Mesenchymal stem cell (in vitro differentiated cells and primary cell): ENCODE data around the gene OPRL1.

ENCODE experiments used
- DNase-seq: peaks from one replicate; pipeline ENCODE4 v3.0.0-alpha.2; 2013
- H2AFZ ChIP-seq: one replicate; pipeline ENCODE4 v1.6.1; 2013; ENCODE audit warnings: low read depth, mild to moderate bottlenecking, control low read depth, inconsistent platforms, low read length, moderate library complexity
- H2AK5ac ChIP-seq: 2 replicates; pipeline ENCODE4 v1.6.1; 2013; ENCODE audit warnings: low read length, moderate library complexity, mild to moderate bottlenecking, inconsistent platforms; ENCODE audit not compliant: severe bottlenecking
- H2BK120ac ChIP-seq: one replicate; pipeline ENCODE4 v1.6.1; 2013; ENCODE audit warnings: low read depth, mild to moderate bottlenecking, inconsistent platforms, low read length, moderate library complexity
- H2BK12ac ChIP-seq, 2 experiments: one replicate each; pipeline ENCODE4 v1.6.1; 2013; ENCODE audit warnings: inconsistent platforms in 2 of 2, low read length in 2 of 2, mild to moderate bottlenecking in 2 of 2, moderate library complexity in 2 of 2, control low read depth in 1 of 2
- H2BK15ac ChIP-seq: one replicate; pipeline ENCODE4 v1.6.1; 2013; ENCODE audit warnings: mild to moderate bottlenecking, low read depth, inconsistent platforms; ENCODE audit not compliant: poor library complexity, severe bottlenecking
- H2BK5ac ChIP-seq: 2 replicates; pipeline ENCODE4 v1.6.1; 2013; ENCODE audit warnings: low read depth, mild to moderate bottlenecking, low read length, control low read depth, inconsistent platforms; ENCODE audit not compliant: poor library complexity, severe bottlenecking
- H3K14ac ChIP-seq, 2 experiments: one replicate each; pipeline ENCODE4 v1.6.1; 2013; ENCODE audit warnings: inconsistent platforms in 2 of 2, low read length in 2 of 2, control low read depth in 1 of 2, mild to moderate bottlenecking in 1 of 2, moderate library complexity in 1 of 2
- H3K18ac ChIP-seq, 2 experiments: one replicate each; pipeline ENCODE4 v1.6.1; 2013; ENCODE audit warnings: inconsistent platforms in 2 of 2, low read length in 2 of 2, control low read depth in 1 of 2, low read depth in 1 of 2, mild to moderate bottlenecking in 1 of 2
- H3K23ac ChIP-seq, 2 experiments: one replicate each; pipeline ENCODE4 v1.6.1; 2013; ENCODE audit warnings: inconsistent platforms in 2 of 2, low read length in 2 of 2, mild to moderate bottlenecking in 2 of 2, moderate library complexity in 2 of 2, control low read depth in 1 of 2
- H3K27ac ChIP-seq: 2 replicates; pipeline ENCODE4 v1.5.1; 2013; ENCODE audit warnings: mild to moderate bottlenecking, moderate library complexity, low read length, control low read depth, inconsistent platforms; ENCODE audit not compliant: poor library complexity, severe bottlenecking
- H3K27me3 ChIP-seq, 2 experiments: 2 replicates each; pipeline versions ENCODE4 v1.6.1 to v1.7.0; 2013; ENCODE audit warnings: low read length in 2 of 2, mild to moderate bottlenecking in 2 of 2, moderate library complexity in 2 of 2, control low read depth in 1 of 2, inconsistent platforms in 1 of 2; ENCODE audit not compliant: control insufficient read depth in 1 of 2, insufficient read depth in 1 of 2
- H3K36me3 ChIP-seq, 2 experiments: 2 replicates each; pipeline versions ENCODE4 v1.6.1 to v1.7.0; 2013; ENCODE audit warnings: low read length in 2 of 2, control low read depth in 1 of 2, inconsistent platforms in 1 of 2, low read depth in 1 of 2, mild to moderate bottlenecking in 1 of 2; ENCODE audit not compliant: insufficient read depth in 2 of 2, control insufficient read depth in 1 of 2
- H3K4ac ChIP-seq, 2 experiments: one replicate each; pipeline ENCODE4 v1.6.1; 2013; ENCODE audit warnings: inconsistent platforms in 2 of 2, low read length in 2 of 2, mild to moderate bottlenecking in 2 of 2, moderate library complexity in 2 of 2, control low read depth in 1 of 2, low read depth in 1 of 2
- H3K4me1 ChIP-seq: 2 replicates; pipeline ENCODE4 v1.6.1; 2013; ENCODE audit warnings: low read depth, low read length, control low read depth; ENCODE audit not compliant: control insufficient read depth, insufficient read depth
- H3K4me2 ChIP-seq: 2 replicates; pipeline ENCODE4 v1.6.1; 2013; ENCODE audit warnings: low read length, mild to moderate bottlenecking, inconsistent platforms; ENCODE audit not compliant: poor library complexity, severe bottlenecking
- H3K4me3 ChIP-seq, 2 experiments: 2 replicates each; pipeline versions ENCODE4 v1.5.1 to v1.7.0; 2013; ENCODE audit warnings: low read length in 2 of 2, mild to moderate bottlenecking in 2 of 2, control low read depth in 1 of 2, low read depth in 1 of 2; ENCODE audit not compliant: insufficient read depth in 1 of 2
- H3K79me1 ChIP-seq: replicated peaks from 2 replicates; pipeline ENCODE4 v1.6.1; 2013; ENCODE audit warnings: mild to moderate bottlenecking, control low read depth, low read length, inconsistent platforms; ENCODE audit not compliant: poor library complexity, severe bottlenecking
- H3K9ac ChIP-seq: 2 replicates; pipeline ENCODE4 v1.7.0; 2013; ENCODE audit warnings: mild to moderate bottlenecking, low read length, moderate library complexity
- H3K9me3 ChIP-seq: 2 replicates; pipeline ENCODE4 v1.7.0; 2013; ENCODE audit warnings: mild to moderate bottlenecking, low read length; ENCODE audit not compliant: control insufficient read depth
- H4K8ac ChIP-seq: one replicate; pipeline ENCODE4 v1.6.1; 2013; ENCODE audit warnings: inconsistent platforms, mild to moderate bottlenecking, low read length, moderate library complexity
- H4K91ac ChIP-seq: one replicate; pipeline ENCODE4 v1.6.1; 2013; ENCODE audit warnings: mild to moderate bottlenecking, low read length, inconsistent platforms
- WGBS: methylation state at CpG from one replicate; pipeline ENCODE4 v1.1.7; 2013; ENCODE audit warnings: mixed read lengths; 5-methylcytosine and 5-hydroxymethylcytosine counted together

OPRL1 gene

GRCh38 chr20:64071341-64072332 is 8.2 kb upstream of the OPRL1 start:
- Histone ChIP-seq H3K27me3 (no peaks in the 10 kb centered on the region), H3K4me3 (no peak overlapping the region), H3K4me1 (peaks cover 14% of the 10 kb centered on the region), H3K79me1 (peaks cover under 1% of the 10 kb centered on the region), H3K4me2 (no peak overlapping the region), H4K8ac (no peak overlapping the region), H2AK5ac (no peak overlapping the region), H3K36me3 (peaks cover 17 to 83% of the 10 kb centered on the region in 2 experiments), H3K27ac (no peak overlapping the region), H2BK15ac (no peak overlapping the region), H2BK5ac (no peak overlapping the region), H2BK12ac (no peak overlapping the region), H3K14ac (no peak overlapping the region), H3K23ac (no peak overlapping the region), H3K9ac (no peak overlapping the region), H3K9me3 (no peaks in the 10 kb centered on the region), H3K18ac (no peak overlapping the region), H3K4ac (no peak overlapping the region), H4K91ac (no peak overlapping the region), H2BK120ac (no peak overlapping the region), H2AFZ (no peak overlapping the region)
- DNase-seq: no peak
- WGBS: 95% methylated on average over 30 of the region's 30 CpGs

DNA sequence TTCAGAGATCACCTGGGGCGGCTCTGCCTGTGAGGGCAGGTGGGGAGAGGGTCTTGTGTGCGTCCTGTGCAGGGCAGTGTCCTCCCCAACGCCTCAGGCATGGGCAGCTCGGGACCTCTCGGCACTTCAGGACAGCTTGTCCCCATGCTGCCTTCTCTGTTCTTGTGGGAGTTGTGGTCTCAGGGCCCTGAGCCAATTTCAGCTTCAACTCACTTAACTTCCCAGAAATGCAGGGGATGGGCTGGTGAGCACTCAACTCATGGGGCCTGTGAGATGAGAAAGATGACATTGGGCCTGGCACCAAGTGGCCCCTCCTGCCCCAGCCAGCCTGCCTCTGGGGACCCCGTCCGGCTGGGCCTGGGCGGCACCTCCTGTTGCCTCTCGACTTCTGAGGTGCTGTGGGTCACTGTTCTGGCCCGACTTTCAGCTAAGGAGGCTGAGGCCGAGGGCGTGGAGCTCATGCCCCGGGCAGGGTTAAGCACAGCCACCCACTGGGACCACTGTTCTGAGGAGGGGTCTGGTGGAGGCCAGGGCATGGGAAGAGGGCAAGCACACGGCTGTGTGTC is 7.3 kb upstream of the OPRL1 start:
- no peak overlapping the region for H4K91ac ChIP-seq
- no peak overlapping the region for H3K27ac ChIP-seq
- H3K14ac ChIP-seq: no peak overlapping the region
- no peaks in the 10 kb centered on the region for H3K9me3 ChIP-seq
- peaks cover 17 to 83% of the 10 kb centered on the region in 2 experiments for H3K36me3 ChIP-seq
- H2BK5ac ChIP-seq: no peak overlapping the region
- no peak overlapping the region for H3K4me2 ChIP-seq
- H3K23ac ChIP-seq: no peak overlapping the region
- no peak overlapping the region for H4K8ac ChIP-seq
- H2AK5ac ChIP-seq: no peak overlapping the region
- H2BK12ac ChIP-seq: no peak overlapping the region
- H2BK15ac ChIP-seq: no peak overlapping the region
- H3K79me1 ChIP-seq: peaks cover 9% of the 10 kb centered on the region
- no peak overlapping the region for H3K9ac ChIP-seq
- no peak for DNase-seq
- no peaks in the 10 kb centered on the region for H3K27me3 ChIP-seq
- no peak overlapping the region for H3K4me3 ChIP-seq
- H2BK120ac ChIP-seq: no peak overlapping the region
- no peak overlapping the region for H3K4ac ChIP-seq
- no peak overlapping the region for H2AFZ ChIP-seq
- 91% methylated on average over 14 of the region's 14 CpGs for WGBS
- peaks cover 14% of the 10 kb centered on the region for H3K4me1 ChIP-seq
- no peak overlapping the region for H3K18ac ChIP-seq

GRCh38 chr20:64073476-64074183 is 6.3 kb upstream of the OPRL1 start:
- WGBS: 97% methylated on average over 37 of the region's 37 CpGs
- Histone ChIP-seq H2BK15ac (no peak overlapping the region), H3K79me1 (peaks cover 20% of the 10 kb centered on the region), H3K23ac (no peak overlapping the region), H3K4me2 (no peak overlapping the region), H3K27ac (no peak overlapping the region), H3K4ac (no peak overlapping the region), H2AFZ (no peak overlapping the region), H4K91ac (peak overlapping the region; percentile 25), H2BK120ac (no peak overlapping the region), H2BK5ac (no peak overlapping the region), H3K9ac (no peak overlapping the region), H2AK5ac (no peak overlapping the region), H3K4me1 (peaks cover 21% of the 10 kb centered on the region), H2BK12ac (no peak overlapping the region), H3K36me3 (peaks cover 17 to 75% of the 10 kb centered on the region in 2 experiments), H3K9me3 (no peaks in the 10 kb centered on the region), H4K8ac (no peak overlapping the region), H3K18ac (no peak overlapping the region), H3K14ac (no peak overlapping the region), H3K4me3 (no peak overlapping the region), H3K27me3 (no peaks in the 10 kb centered on the region)
- DNase-seq: no peak
